Neuronal stem cell (in vitro differentiated cells): ENCODE measurements around the gene POLDIP3.

ENCODE experiments used
- DNase-seq: peaks from one replicate; pipeline ENCODE4 v3.0.0-alpha.2; 2013; ENCODE audit warnings: low spot score
- H2AFZ ChIP-seq: one replicate; pipeline ENCODE4 v1.6.1; 2013; ENCODE audit warnings: mild to moderate bottlenecking, low read length, inconsistent platforms
- H2AK5ac ChIP-seq: 2 replicates; pipeline ENCODE4 v1.6.1; 2013; ENCODE audit warnings: low read depth, mild to moderate bottlenecking, inconsistent platforms, low read length, moderate library complexity, mixed read lengths
- H2BK120ac ChIP-seq: 2 replicates; pipeline ENCODE4 v1.6.1; 2013; ENCODE audit warnings: low read depth, mild to moderate bottlenecking, inconsistent platforms, low read length, moderate library complexity, mixed read lengths
- H2BK12ac ChIP-seq: one replicate; pipeline ENCODE4 v1.6.1; 2013; ENCODE audit warnings: low read length, inconsistent platforms
- H2BK15ac ChIP-seq: 2 replicates; pipeline ENCODE4 v1.6.1; 2013; ENCODE audit warnings: mild to moderate bottlenecking, low read length, inconsistent platforms, mixed read lengths
- H2BK5ac ChIP-seq: one replicate; pipeline ENCODE4 v1.6.1; 2013; ENCODE audit warnings: inconsistent platforms, mild to moderate bottlenecking, low read length, moderate library complexity
- H3K14ac ChIP-seq: one replicate; pipeline ENCODE4 v1.6.1; 2013; ENCODE audit warnings: low read length, inconsistent platforms
- H3K18ac ChIP-seq: 2 replicates; pipeline ENCODE4 v1.6.1; 2013; ENCODE audit warnings: low read length, inconsistent platforms
- H3K23ac ChIP-seq: 2 replicates; pipeline ENCODE4 v1.6.1; 2013; ENCODE audit warnings: low read depth, mild to moderate bottlenecking, mixed read lengths, low read length, inconsistent platforms; ENCODE audit not compliant: poor library complexity
- H3K27ac ChIP-seq: replicated peaks from 3 replicates; pipeline ENCODE4 v1.5.1; 2013; ENCODE audit warnings: low read length, inconsistent platforms
- H3K27me3 ChIP-seq, 3 experiments: 2 replicates each; pipeline ENCODE4 v1.6.1; 2013; ENCODE audit warnings: low read length in 3 of 3, mild to moderate bottlenecking in 2 of 3, inconsistent platforms in 1 of 3, low read depth in 1 of 3, mixed read lengths in 1 of 3, moderate library complexity in 1 of 3; ENCODE audit not compliant: control insufficient read depth in 3 of 3, insufficient read depth in 3 of 3
- H3K36me3 ChIP-seq, 2 donors: replicated peaks in 1 of 2; 2 replicates each; pipeline ENCODE4 v1.6.1; 2013; ENCODE audit warnings: low read length in 2 of 2; ENCODE audit not compliant: control insufficient read depth in 2 of 2, insufficient read depth in 2 of 2
- H3K4ac ChIP-seq: 2 replicates; pipeline ENCODE4 v1.6.1; 2013; ENCODE audit warnings: inconsistent platforms, mild to moderate bottlenecking, low read length, moderate library complexity
- H3K4me1 ChIP-seq, 2 donors: 1 replicate in 1 of 2; 2 replicates in 1 of 2; pipeline ENCODE4 v1.6.1; 2013; ENCODE audit warnings: low read length in 2 of 2, low read depth in 1 of 2; ENCODE audit not compliant: control insufficient read depth in 2 of 2, insufficient read depth in 1 of 2
- H3K4me2 ChIP-seq: one replicate; pipeline ENCODE4 v1.6.1; 2013; ENCODE audit warnings: mild to moderate bottlenecking, low read length, inconsistent platforms; ENCODE audit not compliant: insufficient read depth, poor library complexity, severe bottlenecking
- H3K4me3 ChIP-seq, 2 donors: 2 replicates each; pipeline ENCODE4 v1.5.1; 2013; ENCODE audit warnings: low read length in 2 of 2, mild to moderate bottlenecking in 2 of 2, inconsistent platforms in 1 of 2, moderate library complexity in 1 of 2
- H3K79me1 ChIP-seq: one replicate; pipeline ENCODE4 v1.6.1; 2013; ENCODE audit warnings: low read depth, mild to moderate bottlenecking, inconsistent platforms, low read length, moderate library complexity
- H3K9ac ChIP-seq: one replicate; pipeline ENCODE4 v1.6.1; 2013; ENCODE audit warnings: mild to moderate bottlenecking, low read depth, low read length, inconsistent platforms; ENCODE audit not compliant: poor library complexity
- H3K9me3 ChIP-seq, 2 donors: replicated peaks in 1 of 2; 2 replicates each; pipeline versions ENCODE3 to v1.6.1; 2013; ENCODE audit warnings: low read length in 2 of 2, mild to moderate bottlenecking in 2 of 2, inconsistent platforms in 1 of 2, low read depth in 1 of 2, mixed read lengths in 1 of 2, moderate library complexity in 1 of 2; ENCODE audit not compliant: control insufficient read depth in 2 of 2, insufficient read depth in 1 of 2
- H4K8ac ChIP-seq: one replicate; pipeline ENCODE4 v1.6.1; 2013; ENCODE audit warnings: low read depth, mild to moderate bottlenecking, inconsistent platforms, low read length, moderate library complexity
- H4K91ac ChIP-seq: one replicate; pipeline ENCODE4 v1.6.1; 2013; ENCODE audit warnings: low read length, low read depth, mild to moderate bottlenecking, inconsistent platforms; ENCODE audit not compliant: poor library complexity
- WGBS, 2 donors: extraction: QIAGEN DNeasy Blood & Tissue Kit; methylation state at CpG; one replicate each; pipeline ENCODE4 v1.1.7; 2013; ENCODE audit warnings: missing lambda C conversion rate in 2 of 2, mixed read lengths in 1 of 2; ENCODE audit not compliant: insufficient read length in 2 of 2, insufficient replicate concordance in 1 of 2; ENCODE audit errors: extremely low coverage in 2 of 2; 5-methylcytosine and 5-hydroxymethylcytosine counted together

Gene POLDIP3

GRCh38 chr22:42602470-42602869, 12.2 kb downstream of the POLDIP3 start:
- no peak overlapping the region for H3K18ac ChIP-seq
- H3K36me3 ChIP-seq: peaks cover 35 to 95% of the 10 kb centered on the region in 2 donors
- H3K27me3 ChIP-seq: no peaks in the 10 kb centered on the region
- H3K4me1 ChIP-seq: peaks cover 0 to 6% of the 10 kb centered on the region in 2 donors
- no peak overlapping the region for H2BK120ac ChIP-seq
- peak overlapping the region; percentile 75 for H2BK5ac ChIP-seq
- H3K9me3 ChIP-seq: peaks cover 1 to 6% of the 10 kb centered on the region in 2 donors
- H3K23ac ChIP-seq: no peak overlapping the region
- no peak overlapping the region for H3K4me3 ChIP-seq
- whole genome bisulfite sequencing, 2 donors: no CpG with 5 or more reads among the region's 2 CpGs
- H4K91ac ChIP-seq: no peak overlapping the region
- H2BK12ac ChIP-seq: no peak overlapping the region
- H3K27ac ChIP-seq: no peak overlapping the region
- no peak overlapping the region for H3K4me2 ChIP-seq
- H2AK5ac ChIP-seq: no peak overlapping the region
- no peak overlapping the region for H3K14ac ChIP-seq
- no peak overlapping the region for H3K9ac ChIP-seq
- no peak overlapping the region for H4K8ac ChIP-seq
- no peak overlapping the region for H2AFZ ChIP-seq
- DNase-seq: no peak
- H2BK15ac ChIP-seq: no peak overlapping the region
- H3K4ac ChIP-seq: no peak overlapping the region
- H3K79me1 ChIP-seq: peaks cover 13% of the 10 kb centered on the region

GRCh38 chr22:42601879-42602465, 12.7 kb downstream of the POLDIP3 start:
- no peak overlapping the region for H2BK120ac ChIP-seq
- no peak overlapping the region for H2AFZ ChIP-seq
- no peak overlapping the region for H2BK15ac ChIP-seq
- no peak overlapping the region for H3K4ac ChIP-seq
- H3K79me1 ChIP-seq: peaks cover 13% of the 10 kb centered on the region
- H3K36me3 ChIP-seq: peaks cover 39 to 97% of the 10 kb centered on the region in 2 donors
- no peak overlapping the region for H4K8ac ChIP-seq
- H3K18ac ChIP-seq: no peak overlapping the region
- H3K14ac ChIP-seq: no peak overlapping the region
- H3K4me1 ChIP-seq: peaks cover 0 to 6% of the 10 kb centered on the region in 2 donors
- H3K9me3 ChIP-seq: peaks cover 1 to 6% of the 10 kb centered on the region in 2 donors
- H4K91ac ChIP-seq: no peak overlapping the region
- no peak overlapping the region for H2AK5ac ChIP-seq
- no peak overlapping the region for H3K4me3 ChIP-seq
- WGBS, 2 donors: no CpG with 5 or more reads among the region's 6 CpGs
- H3K23ac ChIP-seq: no peak overlapping the region
- H3K4me2 ChIP-seq: no peak overlapping the region
- no peak overlapping the region for H3K27ac ChIP-seq
- H3K9ac ChIP-seq: no peak overlapping the region
- no peak overlapping the region for H2BK12ac ChIP-seq
- no peak for DNase-seq
- no peaks in the 10 kb centered on the region for H3K27me3 ChIP-seq
- H2BK5ac ChIP-seq: no peak overlapping the region

- Histone ChIP-seq H2AK5ac (no peak overlapping the region), H2BK120ac (no peak overlapping the region), H3K9ac (peak overlapping the region; percentile 57), H3K27ac (no peak overlapping the region), H3K4me1 (no peaks in the 10 kb centered on the region), H2AFZ (no peak overlapping the region), H3K36me3 (peaks cover 57 to 97% of the 10 kb centered on the region in 2 donors), H3K4ac (no peak overlapping the region), H3K18ac (no peak overlapping the region), H2BK15ac (no peak overlapping the region), H3K14ac (no peak overlapping the region), H3K79me1 (peaks cover 5% of the 10 kb centered on the region), H3K4me3 (peak overlapping the region in 1 of 2 donors; percentile 50), H3K9me3 (no peaks in the 10 kb centered on the region), H3K23ac (no peak overlapping the region), H4K91ac (no peak overlapping the region), H4K8ac (no peak overlapping the region), H3K27me3 (no peaks in the 10 kb centered on the region), H3K4me2 (no peak overlapping the region), H2BK5ac (no peak overlapping the region), H2BK12ac (no peak overlapping the region)
- no peak for DNase-seq
- no CpG with 5 or more reads among the region's 11 CpGs for WGBS, 2 donors
Measured at GRCh38 chr22:42596863-42597530, 17.7 kb downstream of the POLDIP3 start.

GRCh38 chr22:42596336-42596735, 18.3 kb downstream of the POLDIP3 start:
- H2BK15ac ChIP-seq: no peak overlapping the region
- no peak overlapping the region for H2AK5ac ChIP-seq
- DNase-seq: no peak
- no peaks in the 10 kb centered on the region for H3K27me3 ChIP-seq
- H4K91ac ChIP-seq: no peak overlapping the region
- no peak overlapping the region for H3K4ac ChIP-seq
- H3K9me3 ChIP-seq: no peaks in the 10 kb centered on the region
- peaks cover 60 to 97% of the 10 kb centered on the region in 2 donors for H3K36me3 ChIP-seq
- no peak overlapping the region for H3K23ac ChIP-seq
- H3K14ac ChIP-seq: no peak overlapping the region
- no peaks in the 10 kb centered on the region for H3K4me1 ChIP-seq
- no peak overlapping the region for H3K27ac ChIP-seq
- H2BK12ac ChIP-seq: no peak overlapping the region
- H4K8ac ChIP-seq: no peak overlapping the region
- H3K79me1 ChIP-seq: peaks cover 2% of the 10 kb centered on the region
- H3K18ac ChIP-seq: no peak overlapping the region
- no peak overlapping the region for H3K9ac ChIP-seq
- H3K4me3 ChIP-seq: no peak overlapping the region
- H2AFZ ChIP-seq: no peak overlapping the region
- H2BK120ac ChIP-seq: no peak overlapping the region
- no peak overlapping the region for H2BK5ac ChIP-seq
- H3K4me2 ChIP-seq: no peak overlapping the region
- WGBS, 2 donors: no CpG with 5 or more reads among the region's 5 CpGs
